IMR-90 (cell line): ENCODE results near the gene ESRRG. TPM values are rescaled to one million over a fixed set of nuclear protein-coding genes. Genes with fewer than 3 reads are reported as not detected.

Experiments
- FOS ChIP-seq: fragments of 150-350 bp; IDR thresholded peaks from 2 replicates; pipeline ENCODE4 v1.6.1; 2016; ENCODE audit warnings: low read depth, low read length
- MAZ ChIP-seq: IDR thresholded peaks from 2 replicates; pipeline ENCODE4 v1.6.1; 2012; ENCODE audit warnings: low read depth, mild to moderate bottlenecking, low read length, improper control_type of control experiment, moderate library complexity, borderline replicate concordance
- polyA plus RNA-seq, 3 experiments: library from polyadenylated mRNA; depleted of rRNA; stranded (reverse); fragments of >200 nt; gene quantifications; 2 replicates each; pipeline ENCODE4 v1.2.3, GENCODE V29; 2012; ENCODE audit warnings: low replicate concordance in 1 of 3
- total RNA-seq: library from RNA; depleted of rRNA; stranded (reverse); fragments of >200 nt; gene quantifications from 2 replicates; pipeline ENCODE4 v1.2.3, GENCODE V29; 2012
- TF ChIP-seq, protein P1 (sequence below): fragments of 150-350 bp; IDR thresholded peaks from 2 replicates; pipeline ENCODE4 v1.6.1; 2016; ENCODE audit warnings: low read depth, mild to moderate bottlenecking, low read length, moderate library complexity, borderline replicate concordance
- TF ChIP-seq, protein P2 (sequence below): fragments of 150-350 bp; IDR thresholded peaks from 2 replicates; pipeline ENCODE4 v1.6.1; 2017; ENCODE audit warnings: mild to moderate bottlenecking, antibody characterized with exemption, low read length, low read depth

ESRRG gene
- total and polyA plus RNA-seq, 2 of the 4 experiments (the other 2 are of a cell fraction) = 0.17 to 0.54 TPM

DNA sequence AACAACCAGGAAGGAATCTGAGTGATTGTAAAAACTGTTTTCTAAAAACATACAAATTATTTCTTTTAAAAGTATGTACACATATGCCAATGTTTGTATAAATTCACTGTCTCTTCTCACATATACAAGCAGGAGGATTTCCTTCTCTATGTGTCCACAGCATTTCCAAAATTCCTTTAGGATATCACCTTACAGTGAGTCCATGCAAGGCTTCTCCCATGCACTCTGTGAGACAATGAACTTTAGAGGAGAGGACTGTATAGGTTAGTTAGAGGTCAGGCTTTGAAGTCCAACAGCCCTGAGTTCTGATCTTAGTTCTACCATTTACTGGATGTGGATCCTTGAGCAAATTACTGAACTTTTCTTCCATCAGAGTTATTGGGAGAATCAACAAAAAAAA, 265.9 kb downstream of the ESRRG start (continued):
- TF ChIP-seq, protein P1, sequence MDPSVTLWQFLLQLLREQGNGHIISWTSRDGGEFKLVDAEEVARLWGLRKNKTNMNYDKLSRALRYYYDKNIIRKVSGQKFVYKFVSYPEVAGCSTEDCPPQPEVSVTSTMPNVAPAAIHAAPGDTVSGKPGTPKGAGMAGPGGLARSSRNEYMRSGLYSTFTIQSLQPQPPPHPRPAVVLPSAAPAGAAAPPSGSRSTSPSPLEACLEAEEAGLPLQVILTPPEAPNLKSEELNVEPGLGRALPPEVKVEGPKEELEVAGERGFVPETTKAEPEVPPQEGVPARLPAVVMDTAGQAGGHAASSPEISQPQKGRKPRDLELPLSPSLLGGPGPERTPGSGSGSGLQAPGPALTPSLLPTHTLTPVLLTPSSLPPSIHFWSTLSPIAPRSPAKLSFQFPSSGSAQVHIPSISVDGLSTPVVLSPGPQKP = no peak
- TF ChIP-seq, protein P2, sequence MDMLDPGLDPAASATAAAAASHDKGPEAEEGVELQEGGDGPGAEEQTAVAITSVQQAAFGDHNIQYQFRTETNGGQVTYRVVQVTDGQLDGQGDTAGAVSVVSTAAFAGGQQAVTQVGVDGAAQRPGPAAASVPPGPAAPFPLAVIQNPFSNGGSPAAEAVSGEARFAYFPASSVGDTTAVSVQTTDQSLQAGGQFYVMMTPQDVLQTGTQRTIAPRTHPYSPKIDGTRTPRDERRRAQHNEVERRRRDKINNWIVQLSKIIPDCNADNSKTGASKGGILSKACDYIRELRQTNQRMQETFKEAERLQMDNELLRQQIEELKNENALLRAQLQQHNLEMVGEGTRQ = no peak
- no peak for TF ChIP-seq MAZ
- TF ChIP-seq FOS = no peak
